GDM1 (cell line): ENCODE results near the gene DENND4A.
"Not testable (repeated sequence)": the region's sequence is repeated elsewhere in the genome, so short reads cannot be mapped to it uniquely, and the experiment has no call there.

Source experiments
- DNase-seq: peaks from one replicate; lab custom pipeline; 2025; lab: John Stamatoyannopoulos, UW

Gene DENND4A

GRCh38 chr15:65789105-65789504 lies 3.0 kb downstream of the DENND4A start:
- DNase-seq, result no peak

DNA sequence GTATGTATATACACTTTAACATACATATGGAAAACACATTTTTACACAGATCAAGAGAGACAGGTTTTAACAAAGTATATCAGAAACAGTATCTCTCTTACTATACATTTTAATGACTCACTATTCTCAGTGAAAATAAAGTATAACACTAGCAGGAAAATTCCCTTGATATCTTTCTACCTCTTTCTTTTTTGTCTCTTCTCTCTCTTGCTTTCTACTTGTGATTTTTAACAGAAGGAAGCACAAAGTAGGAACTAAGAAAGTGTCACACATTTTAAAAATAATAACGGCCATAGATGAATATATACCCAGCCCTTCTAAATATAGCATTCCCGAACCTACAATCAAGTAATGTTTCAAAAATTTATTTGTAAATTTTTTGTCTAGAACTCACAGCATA lies 4.8 kb downstream of the DENND4A start:
- no peak for DNase-seq

GRCh38 chr15:65785151-65785550 lies 6.9 kb downstream of the DENND4A start:
- no peak for DNase-seq

GRCh38 chr15:65783872-65784271 lies 8.2 kb downstream of the DENND4A start:
- no peak for DNase-seq

DNA sequence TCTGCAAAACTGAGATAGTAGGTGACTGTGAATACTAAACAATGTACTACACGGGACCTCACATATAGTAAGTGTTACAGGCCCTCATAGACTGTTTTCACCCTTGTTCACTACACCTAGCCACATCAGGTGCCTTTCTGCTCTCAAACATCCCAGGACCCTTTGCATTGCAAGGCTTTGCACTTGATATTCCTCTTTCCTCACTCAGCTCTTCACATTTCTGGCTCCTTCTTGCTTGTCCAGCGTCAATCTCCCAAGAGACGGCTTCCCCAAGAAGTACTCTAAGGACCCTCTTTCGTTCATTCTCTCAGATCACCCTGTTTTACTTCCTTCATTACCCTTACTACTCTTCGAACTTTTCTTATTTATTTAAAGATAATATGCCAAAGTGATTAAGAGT lies 10.0 kb downstream of the DENND4A start:
- DNase-seq, result no peak

GRCh38 chr15:65778701-65779100 lies 13.4 kb downstream of the DENND4A start:
- DNase-seq, result not testable (repeated sequence)

- no peak for DNase-seq
Observed at GRCh38 chr15:65778269-65778668, 13.8 kb downstream of the DENND4A start.

DNA sequence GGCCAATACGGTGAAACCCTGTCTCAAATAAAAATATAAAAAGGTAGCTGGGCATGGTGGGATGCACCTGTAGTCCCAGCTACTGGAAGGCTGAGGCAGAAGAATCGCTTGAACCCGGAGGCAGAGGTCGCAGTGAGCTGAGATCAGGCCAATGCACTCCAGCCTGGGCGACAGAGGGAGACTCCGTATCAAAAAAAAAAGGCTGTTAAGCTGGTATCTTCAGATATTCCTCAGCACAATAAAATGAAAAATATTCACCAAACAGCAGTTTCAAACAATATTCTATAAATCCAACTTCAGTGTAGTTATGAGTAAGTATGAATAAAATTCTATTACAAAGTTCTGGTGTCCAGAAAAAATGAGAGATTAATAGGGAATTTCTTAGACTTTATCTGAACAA lies 14.2 kb downstream of the DENND4A start:
- no peak for DNase-seq

DNA sequence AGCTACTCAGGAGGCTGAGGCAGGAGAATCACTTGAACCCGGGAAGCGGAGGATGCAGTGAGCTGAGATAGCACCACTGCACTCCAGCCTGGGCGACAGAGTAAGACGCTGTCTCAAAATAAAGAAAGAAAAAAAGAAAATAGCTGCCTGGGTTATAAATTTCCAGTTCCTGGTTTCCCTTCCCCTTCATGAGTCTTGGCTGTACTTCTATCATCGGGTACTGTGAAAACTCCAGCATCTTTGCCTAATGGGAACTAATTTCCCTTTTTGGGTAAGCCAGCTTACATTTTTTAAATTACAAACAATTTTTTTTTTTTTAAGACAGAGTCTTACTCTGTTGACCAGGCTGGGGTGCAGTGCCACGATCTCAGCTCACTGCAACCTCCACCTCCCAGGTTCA lies 15.0 kb downstream of the DENND4A start:
- no peak for DNase-seq

DNA sequence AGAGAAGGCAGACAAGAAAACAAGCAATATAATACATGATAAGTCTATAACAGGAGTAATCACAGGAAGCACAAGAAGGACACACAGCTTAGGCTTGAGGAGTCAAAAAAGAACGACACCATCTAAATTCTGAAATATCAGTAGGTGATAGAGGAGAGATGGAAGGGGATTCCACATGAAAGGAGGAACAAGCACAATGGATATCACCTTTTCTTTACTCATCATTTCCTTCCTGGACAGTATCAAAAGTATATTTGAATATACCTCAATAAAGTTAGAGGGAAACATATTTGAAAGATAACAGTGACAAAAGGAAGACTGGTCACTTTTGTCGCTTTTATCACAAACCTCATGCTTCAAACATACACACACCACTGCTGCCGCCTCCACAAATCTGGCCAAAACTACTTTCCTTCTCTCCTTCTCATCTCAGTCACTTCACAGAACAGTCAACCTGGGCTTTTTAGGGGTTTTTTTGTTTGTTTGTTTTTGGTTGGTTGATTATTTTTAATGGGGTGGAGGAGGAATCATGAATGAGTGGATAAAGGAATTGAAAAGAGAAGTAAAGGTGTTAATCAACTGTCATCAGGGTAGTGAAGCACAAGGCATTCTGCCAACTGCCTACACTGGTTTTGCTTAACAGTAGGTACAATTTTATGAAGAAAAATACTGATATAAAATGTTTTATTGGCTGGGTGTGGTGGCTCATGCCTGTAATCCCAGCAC lies 18.5 kb downstream of the DENND4A start:
- no peak for DNase-seq

DNA sequence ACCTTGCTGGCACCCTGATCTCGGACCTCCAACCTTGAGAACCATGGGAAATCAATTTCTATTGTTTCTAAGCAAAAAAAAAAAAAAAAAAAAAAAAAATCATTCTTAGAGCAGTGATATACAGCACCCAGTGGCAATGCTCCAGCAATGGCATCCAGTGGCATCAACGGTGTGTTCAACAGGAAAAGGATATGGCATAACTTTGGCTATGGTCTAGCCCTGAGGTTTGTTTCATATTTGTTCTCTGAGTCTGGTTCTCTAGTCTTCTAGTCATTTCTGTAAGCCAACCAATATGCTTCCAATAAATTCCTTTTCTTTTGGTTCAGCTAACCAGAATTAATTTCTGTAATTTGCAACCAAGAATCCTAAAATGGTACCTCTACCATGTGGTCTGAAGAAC lies 19.2 kb downstream of the DENND4A start:
- no peak for DNase-seq

GRCh38 chr15:65771870-65772269 lies 20.2 kb downstream of the DENND4A start:
- no peak for DNase-seq

DNA sequence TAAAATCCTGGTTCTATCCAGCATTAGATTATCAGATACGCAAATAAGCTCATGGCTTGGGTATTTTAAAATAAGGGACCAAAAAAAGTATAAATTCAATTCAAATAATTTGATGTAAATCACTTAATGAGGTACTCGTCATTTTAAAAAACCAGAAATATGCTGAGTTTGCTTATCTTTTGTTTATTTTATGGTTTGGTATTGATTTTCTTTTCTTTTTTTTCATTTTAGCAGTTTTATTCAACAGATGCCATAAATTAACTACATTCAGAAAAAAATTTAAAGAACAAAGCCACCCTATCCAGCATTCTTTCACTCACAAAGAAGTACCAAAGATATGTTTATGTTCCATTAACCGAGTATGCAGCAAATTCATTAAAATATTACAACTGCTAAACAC lies 22.6 kb downstream of the DENND4A start:
- no peak for DNase-seq

- no peak for DNase-seq
Observed at GRCh38 chr15:65767895-65768294, 24.2 kb downstream of the DENND4A start.

DNA sequence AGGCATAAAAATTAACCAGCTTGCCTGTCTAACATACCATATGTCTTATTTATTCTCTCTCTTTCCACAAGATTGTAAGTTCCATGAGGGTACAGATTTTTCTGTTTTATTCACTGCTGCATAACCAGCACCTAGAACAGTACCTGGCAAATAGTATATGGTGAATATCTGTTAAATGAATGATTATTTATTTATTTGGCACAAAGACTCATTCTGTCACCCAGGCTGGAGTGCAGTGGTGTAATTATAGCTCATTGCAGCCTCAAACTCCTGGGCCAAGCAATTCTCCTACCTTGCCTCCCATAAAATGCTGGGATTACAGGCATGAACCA lies 24.9 kb downstream of the DENND4A start:
- no peak for DNase-seq

DNA sequence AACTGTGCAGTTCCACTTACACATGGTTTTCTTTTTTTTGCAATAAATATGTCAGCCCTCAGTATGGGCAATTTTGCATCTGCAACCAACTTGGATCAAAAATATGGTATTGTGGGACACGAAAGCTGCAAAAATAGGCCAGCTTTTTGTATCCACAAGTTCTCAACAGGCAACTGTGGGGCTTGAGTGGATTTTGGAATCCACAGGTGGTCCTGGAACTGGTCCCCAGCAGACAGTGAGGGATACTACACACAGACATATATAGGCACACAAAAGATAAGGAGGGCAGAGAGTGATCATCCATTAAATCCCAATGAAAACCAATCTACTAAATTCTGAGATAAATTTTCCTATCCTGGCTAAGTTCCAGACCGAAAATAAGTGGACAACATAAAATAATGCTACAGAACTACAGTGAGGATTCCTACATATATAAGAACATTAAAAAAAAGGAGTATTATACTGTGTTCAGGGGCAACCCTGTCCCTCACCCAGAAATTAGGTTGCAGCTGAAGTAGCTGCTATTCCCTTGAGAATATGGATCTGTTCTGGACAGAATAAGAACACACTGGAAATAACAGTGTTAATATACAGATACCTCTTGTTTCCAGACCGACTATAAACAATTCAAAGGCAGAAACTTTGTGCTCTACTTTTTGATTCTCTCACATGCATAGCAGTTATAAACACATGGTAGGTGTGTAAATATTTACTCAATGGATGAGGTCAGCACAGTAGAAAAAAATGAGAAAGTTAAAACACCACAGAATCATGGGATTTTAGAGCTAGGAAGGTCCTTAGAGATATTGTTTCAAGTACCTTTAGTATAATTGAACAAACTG lies 25.4 kb downstream of the DENND4A start:
- no peak for DNase-seq

GRCh38 chr15:65765106-65765505 lies 27.0 kb downstream of the DENND4A start:
- DNase-seq, result no peak

DNA sequence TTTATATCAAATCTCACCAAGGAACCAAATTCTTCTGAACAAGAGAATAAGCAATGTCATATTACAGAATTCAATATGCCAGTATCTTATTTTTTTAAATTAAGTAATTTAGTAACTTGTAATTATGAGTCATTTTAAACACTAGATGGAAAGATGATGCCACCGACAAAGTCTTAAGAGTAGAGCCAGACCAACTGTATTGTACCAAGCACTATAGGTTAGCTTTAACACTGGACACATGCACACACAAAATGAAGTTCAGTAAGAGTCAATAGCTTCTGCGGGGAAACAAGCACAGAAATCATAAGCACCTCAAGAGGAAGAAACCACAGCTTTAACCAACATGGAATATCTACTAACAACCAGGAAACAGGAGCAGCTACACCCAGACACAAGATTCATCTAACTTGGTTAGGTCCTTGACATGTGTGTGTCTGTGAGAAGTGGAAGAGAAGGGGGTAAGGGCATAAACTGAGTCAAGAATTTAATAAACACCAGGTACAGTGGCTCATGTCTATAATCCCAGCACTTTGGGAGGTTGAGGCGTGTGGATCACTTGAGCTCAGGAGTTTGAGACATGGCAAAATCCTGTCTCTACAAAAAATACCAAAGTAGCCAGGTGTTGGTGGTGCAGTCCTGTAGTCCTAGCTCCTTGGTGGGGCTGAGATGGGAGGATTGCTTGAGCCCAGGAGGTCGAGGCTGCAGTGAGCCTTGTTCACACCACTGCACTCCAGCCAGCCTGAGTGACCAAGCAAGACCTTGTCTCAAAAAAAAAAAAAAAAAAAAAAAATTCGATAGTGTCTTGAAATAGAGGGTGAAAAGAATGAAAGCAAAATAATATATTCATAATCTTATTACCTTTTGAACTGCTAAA lies 28.9 kb downstream of the DENND4A start:
- no peak for DNase-seq

GRCh38 chr15:65762399-65762798 lies 29.7 kb downstream of the DENND4A start:
- DNase-seq, result no peak

GRCh38 chr15:65761210-65761926 lies 30.7 kb downstream of the DENND4A start:
- no peak for DNase-seq

GRCh38 chr15:65759441-65759840 lies 32.7 kb downstream of the DENND4A start:
- no peak for DNase-seq

- no peak for DNase-seq
Observed at GRCh38 chr15:65758242-65758641, 33.9 kb downstream of the DENND4A start.
